ENCODE measurements around the gene RAD23B. TPM values are rescaled to one million over a fixed set of nuclear protein-coding genes. Genes with fewer than 3 reads are reported as not detected.

Gene RAD23B
- total and polyA plus RNA-seq, 2 of the 13 experiments (the other 11 are each of a cell fraction or from before 2014, with no cell fraction given) = 133 to 156 TPM

- TF ChIP-seq PRDM10 (CRISPR knock-in tag; IDR thresholded peaks at IDR 0.05; ENCODE audit: low read depth) (no peak), ZBTB38 (CRISPR knock-in tag; IDR thresholded peaks at IDR 0.05) (no peak), PAX8 (CRISPR knock-in tag; IDR thresholded peaks at IDR 0.05; ENCODE audit: borderline replicate concordance) (no peak), RFX3 (CRISPR knock-in tag; IDR thresholded peaks at IDR 0.05) (no peak), TFAP4 (IDR thresholded peaks at IDR 0.05; ENCODE audit: borderline replicate concordance, low read depth) (no peak), MYC (CRISPR knock-in tag; IDR thresholded peaks at IDR 0.05; ENCODE audit: borderline replicate concordance) (no peak), KMT2B (CRISPR knock-in tag; IDR thresholded peaks at IDR 0.05) (no peak), PCBP2 (optimal IDR thresholded peaks at IDR 0.05; ENCODE audit: low read depth, low read length, poor library complexity, severe bottlenecking) (no peak), ATF5 (CRISPR knock-in tag; IDR thresholded peaks at IDR 0.05; ENCODE audit: low read depth) (no peak)
Measured at GRCh38 chr9:107375651-107376369, 92.7 kb downstream of the RAD23B start (continued).

All from HepG2 (cell line).